H4 (cell line): Measurements from ENCODE around the gene SCIN. TPM values are rescaled to one million over a fixed set of nuclear protein-coding genes. Genes with fewer than 3 reads are reported as not detected.
"Not testable (repeated sequence)": the region's sequence is repeated elsewhere in the genome, so short reads cannot be mapped to it uniquely, and the experiment has no call there.

ENCODE experiments used
- DNase-seq: peaks from one replicate; pipeline ENCODE4 v3.0.0-alpha.2; 2015; ENCODE audit warnings: low spot score
- total RNA-seq: library from RNA; depleted of rRNA; stranded (reverse); fragments of >200 nt; shearing (Covaris generic); gene quantifications from 2 replicates; pipeline ENCODE4 v1.2.3, GENCODE V29; 2014; rRNA removed

The SCIN gene
- total RNA-seq = 0.35 and 0.37 TPM in 2 replicates

DNA sequence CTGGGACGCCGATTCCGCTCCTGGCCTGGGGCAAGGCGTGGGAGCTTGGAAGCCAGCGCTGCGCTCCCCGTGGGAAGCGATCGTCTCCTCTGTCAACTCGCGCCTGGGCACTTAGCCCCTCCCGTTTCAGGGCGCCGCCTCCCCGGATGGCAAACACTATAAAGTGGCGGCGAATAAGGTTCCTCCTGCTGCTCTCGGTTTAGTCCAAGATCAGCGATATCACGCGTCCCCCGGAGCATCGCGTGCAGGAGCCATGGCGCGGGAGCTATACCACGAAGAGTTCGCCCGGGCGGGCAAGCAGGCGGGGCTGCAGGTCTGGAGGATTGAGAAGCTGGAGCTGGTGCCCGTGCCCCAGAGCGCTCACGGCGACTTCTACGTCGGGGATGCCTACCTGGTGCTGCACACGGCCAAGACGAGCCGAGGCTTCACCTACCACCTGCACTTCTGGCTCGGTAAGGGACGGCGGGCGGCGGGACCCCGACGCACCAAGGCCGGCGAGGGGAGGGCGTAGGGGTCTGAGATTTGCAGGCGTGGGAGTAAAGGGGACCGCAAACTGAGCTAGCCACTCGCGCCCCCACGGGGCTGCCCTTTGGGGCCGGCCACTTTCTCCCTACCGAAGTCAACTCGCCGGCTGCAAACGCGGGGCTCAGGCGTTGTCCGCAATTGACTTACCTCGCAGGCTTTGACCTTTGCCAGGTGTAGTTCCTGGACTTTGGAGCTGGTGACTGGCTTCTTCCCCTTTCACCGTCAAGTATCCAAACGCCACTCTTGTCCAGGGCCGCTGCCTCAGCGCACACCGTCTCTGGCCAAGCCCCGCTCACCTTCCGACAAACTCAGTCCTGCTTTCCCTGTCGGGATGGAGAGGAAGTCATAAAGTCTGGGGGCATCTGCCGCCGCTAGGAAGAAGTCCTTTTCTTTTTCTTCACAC, at the start of gene SCIN:
SCIN (plus strand) TSS at position 187 of the 928 bp plus-strand sequence; CDS start at position 254, 67 bp downstream.
- DNase-seq = no peak

DNA sequence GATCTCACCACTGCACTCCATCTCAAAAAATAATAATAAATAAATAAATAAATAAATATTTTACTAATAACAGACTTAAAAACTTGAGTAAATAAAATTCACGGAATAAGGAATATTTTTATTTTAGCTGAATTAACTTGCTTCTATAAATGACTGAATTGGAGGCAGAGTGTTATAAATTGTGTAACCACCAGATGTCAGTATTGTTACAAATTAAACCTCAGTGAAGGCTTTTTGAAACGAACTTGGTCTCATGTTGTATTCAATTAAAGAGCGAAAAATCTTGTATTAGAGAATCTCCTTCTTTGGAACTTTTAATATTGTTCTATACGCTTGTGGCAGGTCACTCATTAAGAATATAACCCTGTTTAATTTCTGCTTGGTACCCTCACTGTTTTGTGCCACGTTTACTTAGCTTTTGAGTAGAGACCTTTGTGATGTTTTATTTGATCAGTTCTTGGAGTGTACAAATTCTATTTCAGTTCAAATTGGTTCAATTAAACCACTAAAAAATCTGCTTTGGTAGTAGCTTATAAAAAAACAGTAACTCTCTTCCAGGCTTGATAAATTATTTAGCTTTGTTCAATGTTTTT, 45.6 kb upstream of the SCIN start:
- peak; percentile 76 for DNase-seq

DNA sequence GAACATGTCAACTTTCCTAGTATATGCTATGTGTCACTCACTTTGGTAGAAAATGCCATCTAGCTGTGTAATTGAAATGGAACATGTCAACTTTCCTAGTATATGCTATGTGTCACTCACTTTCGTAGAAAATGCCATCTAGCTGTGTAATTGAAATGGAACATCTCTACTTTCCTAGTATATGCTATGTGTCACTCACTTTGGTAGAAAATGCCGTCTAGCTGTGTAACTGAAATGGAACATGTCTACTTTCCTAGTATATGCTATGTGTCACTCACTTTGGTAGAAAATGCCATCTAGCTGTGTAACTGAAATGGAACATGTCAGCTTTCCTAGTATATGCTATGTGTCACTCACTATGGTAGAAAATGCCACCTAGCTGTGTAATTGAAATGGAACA, 43.8 kb upstream of the SCIN start:
- DNase-seq = not testable (repeated sequence)

DNA sequence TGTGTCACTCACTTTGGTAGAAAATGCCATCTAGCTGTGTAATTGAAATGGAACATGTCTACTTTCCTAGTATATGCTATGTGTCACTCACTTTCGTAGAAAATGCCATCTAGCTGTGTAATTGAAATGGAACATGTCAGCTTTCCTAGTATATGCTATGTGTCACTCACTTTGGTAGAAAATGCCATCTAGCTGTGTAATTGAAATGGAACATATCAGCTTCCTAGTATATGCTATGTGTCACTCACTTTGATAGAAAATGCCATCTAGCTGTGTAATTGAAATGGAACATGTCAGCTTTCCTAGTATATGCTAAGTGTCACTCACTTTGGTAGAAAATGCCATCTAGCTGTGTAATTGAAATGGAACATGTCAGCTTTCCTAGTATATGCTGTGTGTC, 42.9 kb upstream of the SCIN start:
- not testable (repeated sequence) for DNase-seq

DNA sequence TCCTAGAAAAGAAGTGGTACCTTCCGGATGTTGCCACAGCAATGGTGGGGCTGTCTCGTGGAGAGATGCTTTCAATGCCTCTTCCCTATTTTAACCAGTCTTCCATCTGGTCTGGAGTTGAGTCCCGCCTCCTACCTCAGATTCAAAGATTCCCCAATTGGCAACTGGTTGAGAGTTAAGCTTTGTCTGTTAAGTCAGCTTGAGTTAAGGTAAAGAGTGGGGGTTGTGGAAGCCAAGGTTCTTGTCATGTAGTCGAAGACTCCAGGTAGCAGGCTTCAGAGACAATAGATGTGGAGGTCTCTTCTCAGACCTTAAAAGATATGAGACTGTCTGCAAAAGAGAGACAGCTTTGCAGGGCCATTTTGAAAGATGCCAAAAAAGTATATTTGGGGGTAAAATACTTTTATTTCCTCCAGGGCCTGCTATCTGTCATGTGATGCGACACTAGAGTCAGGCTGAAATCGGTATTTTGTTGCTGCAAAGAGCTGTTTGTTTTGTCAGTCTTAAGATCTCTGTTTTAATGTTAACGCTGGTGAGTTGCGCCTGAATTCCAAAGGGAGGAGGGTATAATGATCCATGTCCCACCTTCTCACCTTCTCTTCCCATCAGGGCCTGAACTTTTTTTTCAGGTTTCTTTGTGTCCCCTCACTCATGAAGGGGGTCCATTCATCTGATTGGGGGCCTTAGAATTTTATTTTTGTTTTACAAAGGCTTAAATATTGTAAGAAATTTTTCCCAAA, 40.4 kb upstream of the SCIN start:
- DNase-seq = no peak

DNA sequence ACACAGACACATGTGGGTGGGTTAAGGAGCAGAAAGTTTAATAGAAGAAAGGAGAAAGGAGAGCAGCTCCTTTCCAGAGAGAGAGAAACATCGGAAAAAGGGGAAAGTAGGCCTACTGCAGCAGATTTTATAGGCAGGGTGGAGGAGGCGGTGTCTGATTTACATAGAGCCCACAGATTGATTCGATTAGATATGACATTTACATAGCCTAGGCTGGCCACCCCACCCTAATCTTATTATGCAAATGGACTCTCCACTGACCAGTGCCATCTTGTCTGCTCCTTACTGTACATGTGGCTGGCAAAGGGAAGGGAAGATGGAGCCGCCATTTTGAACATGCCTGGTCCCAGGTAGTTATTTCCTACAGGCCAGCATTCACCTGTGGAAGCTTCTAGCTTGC, 38.7 kb upstream of the SCIN start:
- DNase-seq = no peak

DNA sequence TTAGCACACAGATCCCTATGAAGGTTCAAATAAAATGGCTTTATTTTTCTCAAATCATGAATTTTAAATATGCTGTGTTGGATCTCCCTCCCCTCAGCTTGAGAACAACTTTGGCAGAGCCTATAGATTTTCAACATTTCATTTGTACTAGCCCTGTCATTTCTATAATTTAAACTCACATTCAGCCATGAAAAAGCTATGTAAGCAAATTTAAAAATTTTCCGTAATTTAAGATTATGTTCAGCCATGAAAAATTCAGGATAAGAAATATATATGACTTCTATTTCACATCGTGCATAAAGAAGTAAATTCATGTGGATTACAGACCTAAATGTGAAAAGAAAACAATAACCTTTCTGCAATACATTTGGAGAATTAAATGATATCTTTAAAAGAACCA, 36.5 kb upstream of the SCIN start:
- no peak for DNase-seq

DNA sequence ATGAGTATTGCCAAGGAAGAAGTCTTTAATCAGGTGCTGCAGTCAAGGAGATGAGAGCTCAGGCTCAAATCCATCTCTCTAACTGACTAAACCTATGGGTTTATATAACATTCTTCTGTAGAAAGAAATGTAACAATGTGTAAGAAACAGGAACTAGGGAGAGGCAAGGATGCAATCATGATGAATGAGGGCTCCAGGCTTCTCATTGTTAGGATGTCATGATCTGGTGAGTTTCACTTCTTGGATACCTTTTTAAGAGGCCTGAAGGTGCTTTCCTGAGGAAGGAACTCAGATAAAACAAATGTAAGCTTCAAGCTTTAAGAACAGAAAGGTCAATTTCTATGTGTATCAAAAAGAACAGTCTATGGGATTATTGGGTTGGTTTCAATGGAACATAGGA, 30.8 kb upstream of the SCIN start:
- DNase-seq = no peak

DNA sequence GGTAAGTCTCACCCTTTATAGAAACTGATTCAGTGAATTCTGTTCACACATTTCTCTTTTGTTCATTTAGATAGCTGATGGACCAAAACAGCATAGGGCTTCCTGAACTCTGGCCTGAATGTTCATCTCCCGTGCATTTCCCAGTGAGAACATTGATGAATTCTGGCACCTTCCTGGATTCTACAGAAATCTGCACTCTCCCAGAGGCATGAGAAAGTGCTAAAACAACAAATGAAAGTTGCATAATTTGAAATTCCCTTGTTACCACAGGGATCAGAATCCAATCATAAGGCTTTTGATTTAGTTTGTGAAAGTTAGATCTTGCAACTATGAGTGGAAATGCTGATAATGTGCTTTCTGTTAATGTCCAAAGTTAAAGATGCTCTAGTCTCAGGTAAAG, 29.7 kb upstream of the SCIN start:
- DNase-seq = no peak

DNA sequence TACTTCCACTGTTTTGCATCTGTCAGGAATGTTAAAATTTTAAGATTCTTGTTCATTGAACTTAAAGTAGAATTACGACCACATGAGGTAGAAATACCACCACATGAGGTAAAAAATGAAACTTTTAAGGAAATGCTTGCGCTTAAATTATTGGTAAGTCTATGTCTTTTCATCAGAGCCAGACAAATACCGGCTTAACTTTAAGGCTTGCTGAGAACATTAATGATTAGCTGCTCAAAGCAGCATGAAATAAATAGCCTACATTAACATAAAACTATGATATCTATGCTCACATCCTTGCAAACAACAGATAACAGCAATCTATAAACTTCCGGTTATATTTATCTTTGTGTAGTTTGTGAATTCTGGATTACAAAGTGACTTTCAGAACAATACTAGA, 26.9 kb upstream of the SCIN start:
- DNase-seq = no peak

DNA sequence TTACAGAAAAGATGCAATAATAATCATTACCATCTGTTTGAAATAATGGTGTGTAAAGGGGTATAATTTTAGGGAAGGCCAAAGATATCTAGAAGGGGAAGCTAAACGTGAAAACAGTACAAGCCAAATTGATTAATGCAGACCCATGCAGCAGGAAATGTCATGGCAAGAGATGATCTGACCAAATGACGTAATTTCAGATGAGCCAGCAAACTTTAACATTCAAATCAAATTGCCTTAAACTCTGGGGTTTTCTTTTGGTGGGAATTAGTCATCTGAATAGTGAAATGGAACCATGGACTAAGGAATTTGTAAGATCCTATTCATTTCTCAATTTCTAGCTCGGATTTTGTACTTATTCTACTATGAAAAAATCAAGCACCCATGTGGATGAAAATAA, 21.4 kb upstream of the SCIN start:
- peak; percentile 42 for DNase-seq

DNA sequence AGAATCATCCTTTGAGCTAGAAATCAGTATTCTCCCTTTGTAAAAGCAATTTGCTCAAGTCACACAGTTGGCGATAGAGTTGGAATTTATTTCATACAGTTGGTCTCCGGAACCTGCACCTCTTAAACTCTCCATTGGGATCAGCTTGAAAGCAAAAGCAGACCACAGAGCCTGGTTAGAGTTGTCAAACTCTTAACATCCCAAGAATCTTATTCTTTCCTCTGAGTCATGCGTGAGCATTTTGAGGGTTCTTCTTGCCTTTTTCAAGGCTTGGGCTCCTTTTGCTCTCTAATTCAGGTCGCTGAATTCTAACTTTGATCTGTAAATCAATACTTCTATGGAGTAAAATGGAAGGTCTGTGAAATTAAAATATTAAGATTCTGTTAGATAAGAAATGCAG, 19.6 kb upstream of the SCIN start:
- DNase-seq = no peak

DNA sequence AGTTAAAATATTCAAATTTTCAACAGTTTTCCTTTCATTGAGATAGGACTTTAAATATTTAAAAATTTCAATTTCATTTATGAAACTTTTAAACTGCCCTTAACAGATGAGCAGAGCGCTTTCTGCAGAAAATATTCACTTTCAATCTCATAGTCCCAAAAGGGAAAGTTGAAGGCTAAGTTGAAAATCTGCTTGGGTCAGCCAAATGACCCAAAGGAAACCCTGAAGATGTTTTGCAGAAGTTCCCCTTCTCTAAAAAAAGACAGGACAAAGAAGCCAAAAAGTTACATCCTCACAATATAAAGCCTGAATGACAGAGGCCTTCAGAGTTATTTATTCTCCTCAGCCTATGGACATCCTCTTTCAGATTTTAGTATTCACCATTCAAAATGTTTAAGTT, 17.6 kb upstream of the SCIN start:
- DNase-seq = no peak

DNA sequence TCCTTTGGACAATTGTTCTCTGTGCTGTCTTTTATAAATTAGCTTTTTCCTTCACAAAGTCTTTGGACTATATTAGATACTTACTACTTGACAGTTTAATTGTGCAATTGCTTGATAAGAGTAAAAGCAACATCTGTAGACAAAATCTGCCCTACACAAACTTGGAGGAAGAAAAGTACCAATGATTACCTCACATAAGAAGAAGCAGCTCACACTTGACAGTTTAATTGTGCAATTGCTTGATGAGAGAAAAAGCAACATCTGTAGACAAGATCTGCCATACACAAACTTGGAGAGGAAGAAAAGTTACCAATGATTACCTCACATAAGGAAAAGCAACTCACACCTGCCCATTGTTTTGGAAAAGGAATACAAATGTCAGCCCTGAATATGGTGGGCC, 17.1 kb upstream of the SCIN start:
- no peak for DNase-seq

DNA sequence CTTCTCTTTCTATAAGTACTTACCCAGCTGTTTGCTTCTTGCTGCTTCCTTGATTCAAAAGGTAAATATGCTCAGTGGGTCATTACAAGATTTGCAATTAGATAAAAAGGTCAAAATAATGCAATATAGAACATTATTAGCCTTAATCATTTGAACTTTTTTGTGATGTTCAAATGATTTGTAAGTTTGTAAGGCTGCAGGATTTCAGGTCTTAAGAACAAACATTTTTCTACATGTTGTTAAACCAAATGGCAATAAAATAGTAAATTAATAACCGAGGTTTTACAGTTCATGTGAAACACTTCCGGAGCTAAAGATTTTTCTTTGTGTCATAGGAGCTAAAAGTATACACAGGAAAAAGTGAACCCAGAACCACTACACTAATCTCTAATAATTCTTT, 16.2 kb upstream of the SCIN start:
- DNase-seq = no peak

DNA sequence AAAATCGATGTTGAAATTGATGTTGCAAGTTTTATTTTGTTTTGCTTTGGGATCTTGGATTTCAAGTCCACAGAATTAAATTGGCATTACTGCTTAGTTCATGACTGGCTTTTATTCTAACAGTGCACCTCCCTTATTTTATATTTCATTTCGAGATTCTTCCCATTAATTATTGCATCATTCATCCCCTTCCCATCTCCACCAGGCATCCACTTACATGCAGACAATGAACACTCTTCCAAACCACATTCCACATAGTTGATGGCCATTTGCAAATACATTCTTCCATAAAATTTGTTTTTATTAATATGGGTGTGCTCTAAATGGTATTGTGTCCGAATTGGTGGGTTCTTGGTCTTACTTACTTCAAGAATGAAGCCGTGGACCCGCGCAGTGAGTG, 15.6 kb upstream of the SCIN start:
- DNase-seq = no peak

DNA sequence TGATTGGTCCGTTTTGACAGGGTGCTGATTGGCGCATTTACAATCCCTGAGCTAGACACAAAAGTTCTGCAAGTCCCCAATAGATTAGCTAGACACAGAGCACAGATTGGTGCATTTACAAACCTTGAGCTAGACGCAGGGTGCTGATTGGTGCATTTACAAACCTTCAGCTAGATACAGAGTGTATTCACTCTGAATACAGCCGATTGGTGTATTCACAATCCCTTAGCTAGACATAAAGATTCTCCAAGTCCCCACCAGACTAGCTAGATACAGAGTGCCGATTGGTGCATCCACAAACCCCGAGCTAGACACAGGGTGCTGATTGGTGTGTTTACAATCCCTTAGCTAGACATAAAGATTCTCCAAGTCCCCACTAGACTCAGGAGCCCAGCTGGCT, 14.8 kb upstream of the SCIN start:
- DNase-seq = not testable (repeated sequence)

DNA sequence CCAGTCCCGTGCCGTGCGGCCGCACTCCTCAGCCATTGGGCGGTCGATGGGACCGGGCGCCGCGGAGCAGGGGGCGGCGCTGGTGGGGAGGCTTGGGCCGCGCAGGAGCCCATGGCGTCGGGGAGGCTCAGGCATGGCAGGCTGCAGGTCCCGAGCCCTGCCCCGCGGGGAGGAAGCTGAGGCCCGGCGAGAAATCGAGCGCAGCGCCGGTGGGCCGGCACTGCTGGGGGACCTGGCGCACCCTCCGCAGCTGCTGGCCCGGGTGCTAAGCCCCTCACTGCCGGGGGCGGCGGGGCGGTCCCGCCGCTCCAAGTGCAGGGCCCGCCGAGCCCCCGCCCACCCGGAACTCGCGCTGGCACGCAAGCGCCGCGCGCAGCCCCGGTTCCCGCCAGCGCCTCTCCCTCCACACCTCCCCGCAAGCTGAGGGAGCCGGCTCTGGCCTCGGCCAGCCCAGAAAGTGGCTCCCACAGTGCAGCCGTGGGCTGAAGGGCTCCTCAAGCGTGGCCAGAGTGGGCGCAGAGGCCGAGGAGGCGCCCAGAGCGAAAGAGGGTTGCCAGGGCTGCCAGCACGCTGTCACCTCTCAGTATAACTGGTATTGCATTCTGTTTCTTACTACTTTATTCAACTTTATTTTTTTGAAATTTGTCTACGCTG, 14.3 kb upstream of the SCIN start:
- not testable (repeated sequence) for DNase-seq

DNA sequence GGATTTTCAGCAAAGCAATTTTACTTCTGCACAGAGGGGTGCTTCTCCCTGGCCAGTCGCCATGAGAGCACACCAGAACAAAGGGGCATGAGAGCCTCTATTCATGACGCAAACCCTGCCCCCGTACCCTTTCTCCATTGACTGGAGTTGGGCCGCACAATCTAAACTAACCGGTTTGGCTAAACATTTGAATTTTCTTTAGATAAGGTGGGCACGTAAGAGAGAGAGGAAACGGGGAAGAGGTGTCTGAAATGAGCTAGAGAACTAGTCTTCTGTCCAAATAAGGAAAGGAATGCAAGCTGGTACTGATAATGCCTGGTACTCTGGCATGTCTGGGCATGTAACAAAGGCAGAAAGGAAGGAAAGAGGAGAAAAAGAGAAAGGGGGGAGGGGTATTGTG, 13.2 kb upstream of the SCIN start:
- peak; percentile 44 for DNase-seq

DNA sequence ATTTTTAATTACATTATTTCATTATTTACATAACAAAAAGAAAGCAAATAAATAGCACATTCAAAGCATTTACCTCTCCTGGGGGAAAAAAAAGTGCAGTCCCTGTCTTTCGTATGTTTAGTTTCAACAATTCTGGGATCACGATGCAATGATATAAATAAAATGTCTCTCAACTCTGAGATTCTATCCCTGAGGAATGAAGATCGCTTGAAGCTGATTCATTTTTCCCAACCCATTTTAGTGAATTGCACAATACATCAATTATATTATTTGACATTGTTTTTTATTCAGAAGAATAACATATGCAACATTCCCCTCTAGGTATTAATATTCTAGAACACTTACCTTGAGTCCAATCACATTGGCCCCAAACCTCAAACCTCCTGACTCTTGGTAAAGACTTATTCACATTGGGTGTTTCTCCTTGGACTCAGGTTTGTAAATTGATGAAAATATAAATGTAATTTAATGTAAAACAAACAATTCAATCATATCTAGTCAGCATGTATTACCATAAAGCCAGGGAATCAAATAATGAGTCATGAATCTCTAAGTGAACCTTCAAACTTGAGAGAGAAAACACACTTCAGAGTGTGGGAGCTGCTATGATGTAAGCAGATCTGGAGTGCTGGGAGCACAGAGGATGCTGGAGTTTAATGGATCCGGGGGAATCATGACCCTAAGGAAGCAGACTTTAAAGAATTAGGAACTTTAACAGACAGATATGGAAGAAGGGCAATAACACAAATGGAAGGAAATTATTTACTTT, 5.3 kb upstream of the SCIN start:
- no peak for DNase-seq

DNA sequence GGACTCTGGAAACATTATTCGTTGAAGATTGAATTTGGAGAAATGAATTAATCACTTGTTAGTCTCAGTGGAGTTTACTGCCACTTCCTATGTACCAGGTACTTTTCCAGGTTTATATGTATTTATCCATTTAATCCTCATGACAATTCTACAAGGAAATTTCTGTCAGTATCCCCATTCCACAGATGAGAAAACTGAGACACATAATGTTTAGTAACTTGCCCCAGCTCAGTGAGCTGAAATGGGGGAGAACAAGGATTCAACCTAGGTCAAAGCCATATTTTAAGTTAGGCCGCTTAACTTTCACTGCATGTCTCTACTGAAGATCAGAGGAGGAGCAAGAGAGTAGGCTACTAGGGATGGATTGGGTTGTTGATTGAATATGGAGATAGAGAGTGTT, 4.6 kb upstream of the SCIN start:
- no peak for DNase-seq
